Left ventricle myocardium inferior (tissue), 1 donor: ENCODE data around the gene RIN3. TPM values are rescaled to one million over a fixed set of nuclear protein-coding genes. Genes with fewer than 3 reads are reported as not detected.

Experiments used
- DNase-seq: peaks from one replicate; pipeline ENCODE4 v3.0.0-alpha.2; 2020
- H3K27ac ChIP-seq: fragments of 200-600 bp; replicated peaks from 2 replicates; pipeline ENCODE4 v1.8.0; 2021
- H3K27me3 ChIP-seq: fragments of 200-600 bp; 2 replicates; pipeline ENCODE4 v1.8.0; 2021; ENCODE audit warnings: low read depth
- H3K36me3 ChIP-seq: fragments of 200-600 bp; 2 replicates; pipeline ENCODE4 v1.8.0; 2021
- H3K4me1 ChIP-seq: fragments of 200-600 bp; 2 replicates; pipeline ENCODE4 v1.8.0; 2021
- H3K4me3 ChIP-seq: fragments of 200-600 bp; 2 replicates; pipeline ENCODE4 v1.8.0; 2021; ENCODE audit warnings: mild to moderate bottlenecking, moderate library complexity
- H3K9me3 ChIP-seq: fragments of 200-600 bp; replicated peaks from 2 replicates; pipeline ENCODE4 v1.8.0; 2021
- intact Hi-C: fragments of 100-400 bp; cut with micrococcal nuclease; formaldehyde crosslinking; loops from one replicate; pipeline ENCODE4 v1.11.0; 2022
- total RNA-seq: library from RNA; stranded (reverse); fragmentation: NEBNext Ultra II Directional; extraction: Animal tissue kit (Norgen Biotek cat#: 25700); gene quantifications from one replicate; pipeline ENCODE4 v1.2.1, GENCODE V29; 2021
- TF ChIP-seq, protein P1 (sequence below): fragments of 200-600 bp; IDR thresholded peaks from 2 replicates; pipeline ENCODE4 v1.8.0; 2021; ENCODE audit warnings: antibody characterized with exemption, mild to moderate bottlenecking, borderline replicate concordance
- donor health status: DM: no; HTN: yes; CAD: no; lungs with severe emphysema.

Gene RIN3
- total RNA-seq, 1 donor from 2014 or later, result 13.8 TPM

DNA sequence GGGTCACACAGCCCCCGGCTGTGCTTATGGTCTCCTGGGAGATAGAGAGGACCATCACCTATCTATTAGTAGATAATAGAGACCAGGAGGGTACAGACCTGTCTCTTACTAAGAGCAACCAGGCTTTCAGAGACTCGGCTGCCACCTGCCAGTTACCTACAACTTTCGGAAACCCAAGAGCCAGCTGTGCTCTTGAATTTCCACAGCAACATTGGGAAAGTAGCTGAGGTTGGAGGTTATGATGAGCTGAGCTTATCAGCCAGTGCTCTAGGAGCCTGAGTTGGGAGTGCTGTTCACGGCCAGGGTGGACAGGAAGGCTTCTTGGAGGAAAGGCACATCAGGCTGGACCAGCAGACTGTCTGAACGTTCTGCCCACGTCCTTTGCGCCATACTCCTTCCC is 67.6 kb downstream of the RIN3 start:
- H3K9me3 ChIP-seq, result no peaks in the 10 kb centered on the region
- no peak overlapping the region for H3K4me3 ChIP-seq
- no peaks in the 10 kb centered on the region for H3K27me3 ChIP-seq
- H3K36me3 ChIP-seq, result peaks cover 44% of the 10 kb centered on the region
- intact Hi-C loops, result no loop called here
- no peak for DNase-seq
- H3K27ac ChIP-seq, result no peak overlapping the region
- H3K4me1 ChIP-seq, result peaks cover 22% of the 10 kb centered on the region
- TF ChIP-seq, protein P1, sequence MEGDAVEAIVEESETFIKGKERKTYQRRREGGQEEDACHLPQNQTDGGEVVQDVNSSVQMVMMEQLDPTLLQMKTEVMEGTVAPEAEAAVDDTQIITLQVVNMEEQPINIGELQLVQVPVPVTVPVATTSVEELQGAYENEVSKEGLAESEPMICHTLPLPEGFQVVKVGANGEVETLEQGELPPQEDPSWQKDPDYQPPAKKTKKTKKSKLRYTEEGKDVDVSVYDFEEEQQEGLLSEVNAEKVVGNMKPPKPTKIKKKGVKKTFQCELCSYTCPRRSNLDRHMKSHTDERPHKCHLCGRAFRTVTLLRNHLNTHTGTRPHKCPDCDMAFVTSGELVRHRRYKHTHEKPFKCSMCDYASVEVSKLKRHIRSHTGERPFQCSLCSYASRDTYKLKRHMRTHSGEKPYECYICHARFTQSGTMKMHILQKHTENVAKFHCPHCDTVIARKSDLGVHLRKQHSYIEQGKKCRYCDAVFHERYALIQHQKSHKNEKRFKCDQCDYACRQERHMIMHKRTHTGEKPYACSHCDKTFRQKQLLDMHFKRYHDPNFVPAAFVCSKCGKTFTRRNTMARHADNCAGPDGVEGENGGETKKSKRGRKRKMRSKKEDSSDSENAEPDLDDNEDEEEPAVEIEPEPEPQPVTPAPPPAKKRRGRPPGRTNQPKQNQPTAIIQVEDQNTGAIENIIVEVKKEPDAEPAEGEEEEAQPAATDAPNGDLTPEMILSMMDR, result no peak

DNA sequence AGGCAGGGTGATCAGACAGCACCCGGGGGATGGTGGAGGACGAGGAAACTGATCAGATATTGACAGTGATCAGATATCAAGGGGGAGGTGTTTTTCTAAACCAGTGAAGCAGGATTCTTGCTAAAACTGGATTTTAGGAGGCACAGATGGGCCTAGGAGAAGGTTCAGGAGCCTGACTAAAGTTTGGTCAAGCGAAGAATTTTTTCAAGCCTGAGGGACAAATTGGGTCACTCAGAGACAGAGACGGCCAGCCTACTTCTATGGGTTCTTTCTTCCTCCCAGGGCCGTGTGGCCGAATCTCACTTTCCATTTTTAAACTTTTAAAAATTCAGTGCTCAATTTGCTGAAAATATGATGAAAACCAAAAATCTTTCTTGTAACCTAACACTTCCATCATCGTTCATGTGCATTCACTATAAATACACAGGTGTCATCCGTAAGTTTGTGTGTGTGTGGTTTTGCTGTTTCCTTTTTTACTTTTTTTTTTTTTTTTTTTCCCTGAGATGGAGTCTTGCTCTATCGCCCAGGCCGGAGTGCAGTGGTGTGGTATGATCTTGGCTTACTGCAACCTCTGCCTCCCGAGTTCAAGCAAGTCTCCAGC is 68.5 kb downstream of the RIN3 start:
- Histone ChIP-seq H3K4me3 (no peak overlapping the region), H3K9me3 (no peaks in the 10 kb centered on the region), H3K36me3 (peaks cover 43% of the 10 kb centered on the region), H3K27ac (no peak overlapping the region), H3K4me1 (peaks cover 30% of the 10 kb centered on the region), H3K27me3 (no peaks in the 10 kb centered on the region)
- DNase-seq, result no peak
- intact Hi-C loops, result no loop called here
- TF ChIP-seq, protein P1, result no peak

DNA sequence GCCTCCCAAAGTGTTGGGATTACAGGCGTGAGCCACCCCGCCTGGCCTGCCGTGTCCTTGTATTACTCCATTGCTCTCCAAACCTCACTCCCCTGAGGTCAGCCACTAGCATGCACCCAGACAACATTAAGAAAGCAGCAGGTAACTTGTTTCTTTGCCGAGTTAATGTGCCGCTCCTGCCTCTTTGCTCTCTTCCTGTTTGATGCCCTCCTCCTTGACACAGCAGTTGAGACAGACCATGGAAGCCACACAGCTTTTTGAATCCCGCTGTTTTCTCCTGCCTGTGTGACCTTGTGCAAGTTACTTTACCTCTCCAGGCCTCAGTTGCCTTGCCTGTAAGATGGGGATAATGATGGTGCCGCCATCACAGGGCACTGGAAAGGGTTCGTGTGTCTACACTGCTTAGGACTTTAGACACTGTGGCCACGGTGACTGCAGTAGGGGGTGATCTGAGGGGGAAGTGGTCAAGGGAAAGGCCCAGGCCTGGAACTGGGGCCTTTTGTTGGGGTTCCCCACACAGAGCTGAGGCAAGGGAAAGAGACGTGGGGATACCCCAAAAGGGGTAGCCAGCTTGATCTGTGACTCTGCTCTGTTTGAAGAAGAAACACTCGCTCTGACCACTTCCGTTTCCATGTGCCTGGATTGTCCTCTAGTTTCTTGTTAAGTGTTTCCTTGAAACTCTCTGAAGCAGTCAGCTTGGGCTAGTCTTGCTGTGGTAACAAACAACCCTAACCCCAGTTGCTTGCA is 69.3 kb downstream of the RIN3 start:
- no peak for DNase-seq
- intact Hi-C loops, result no loop called here
- TF ChIP-seq, protein P1, result no peak
- H3K9me3 ChIP-seq, result no peaks in the 10 kb centered on the region
- H3K36me3 ChIP-seq, result peaks cover 35% of the 10 kb centered on the region
- no peak overlapping the region for H3K27ac ChIP-seq
- H3K4me3 ChIP-seq, result no peak overlapping the region
- peaks cover 35% of the 10 kb centered on the region for H3K4me1 ChIP-seq
- no peaks in the 10 kb centered on the region for H3K27me3 ChIP-seq

DNA sequence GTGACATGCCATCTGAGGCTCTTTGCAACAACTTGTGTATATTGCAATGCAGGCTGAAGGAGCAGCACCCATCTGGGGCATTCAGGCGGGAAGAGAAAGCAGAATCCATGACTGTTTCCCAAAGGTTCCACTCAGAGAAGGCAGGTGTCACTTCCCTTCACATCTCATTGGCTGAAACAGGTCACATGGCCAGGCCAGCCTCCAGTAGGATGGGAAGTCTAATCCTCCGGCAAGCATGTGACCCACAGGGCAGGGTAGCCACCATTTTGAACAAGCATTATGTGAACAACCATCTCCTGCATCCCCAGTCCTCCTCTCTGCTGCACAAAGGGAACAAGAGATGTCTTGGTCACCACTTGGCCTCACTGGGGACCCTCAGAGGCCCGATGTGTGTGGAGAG is 70.6 kb downstream of the RIN3 start:
- intact Hi-C loops, result no loop called here
- H3K4me3 ChIP-seq, result no peak overlapping the region
- no peak overlapping the region for H3K27ac ChIP-seq
- peaks cover 32% of the 10 kb centered on the region for H3K4me1 ChIP-seq
- TF ChIP-seq, protein P1, result no peak
- H3K27me3 ChIP-seq, result no peaks in the 10 kb centered on the region
- H3K9me3 ChIP-seq, result no peaks in the 10 kb centered on the region
- peaks cover 26% of the 10 kb centered on the region for H3K36me3 ChIP-seq
- no peak for DNase-seq

DNA sequence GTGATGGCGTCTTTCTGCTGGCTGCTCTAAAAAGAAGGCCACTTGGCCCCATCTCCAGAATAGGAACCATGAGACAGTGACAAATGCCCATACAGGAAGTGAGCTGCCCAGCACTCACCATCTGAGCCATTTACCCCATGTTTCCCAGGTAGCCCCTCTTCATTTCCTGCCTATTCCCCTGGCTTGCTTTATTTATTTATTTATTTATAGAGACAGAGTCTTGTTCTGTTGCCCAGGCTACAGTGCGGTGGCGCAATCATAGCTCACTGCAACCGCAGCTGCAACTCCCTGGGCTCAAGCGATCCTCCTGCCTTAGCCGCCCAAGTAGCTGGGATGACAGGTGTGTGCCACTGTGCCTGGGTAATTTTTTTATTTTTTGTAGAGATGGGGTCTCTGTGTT is 71.2 kb downstream of the RIN3 start:
- DNase-seq, result no peak
- TF ChIP-seq, protein P1, result no peak
- H3K4me3 ChIP-seq, result no peak overlapping the region
- peaks cover 38% of the 10 kb centered on the region for H3K4me1 ChIP-seq
- no peaks in the 10 kb centered on the region for H3K9me3 ChIP-seq
- intact Hi-C loops, result no loop called here
- no peaks in the 10 kb centered on the region for H3K27me3 ChIP-seq
- H3K36me3 ChIP-seq, result peaks cover 20% of the 10 kb centered on the region
- no peak overlapping the region for H3K27ac ChIP-seq
